Thyroid gland (tissue), 4 donors: Measurements from ENCODE around the gene SLC11A1. TPM values are rescaled to one million over a fixed set of nuclear protein-coding genes. Genes with fewer than 3 reads are reported as not detected.
A peak's percentile ranks its signal among the peaks of the same experiment; 100 is the strongest.

Source experiments
- DNase-seq, 2 donors: peaks; one replicate each; pipeline ENCODE4 v3.0.0-alpha.2; 2019
- H3K27ac ChIP-seq, 3 donors: fragments of 200-600 bp; sonication (generic); 1 replicate in 2 of 3; 2 replicates in 1 of 3; pipeline ENCODE4 v1.5.1; 2016 to 2019; ENCODE audit warnings: mild to moderate bottlenecking in 1 of 3, moderate library complexity in 1 of 3
- H3K27me3 ChIP-seq: fragments of 200-600 bp; sonication (generic); one replicate; pipeline ENCODE4 v1.5.1; 2019
- H3K36me3 ChIP-seq, 2 donors: fragments of 200-600 bp; sonication (generic); one replicate each; pipeline ENCODE4 v1.5.1; 2016 to 2019
- H3K4me1 ChIP-seq, 2 donors: fragments of 200-600 bp; sonication (generic); one replicate each; pipeline ENCODE4 v1.5.1; 2017 to 2019
- H3K4me3 ChIP-seq, 3 donors: fragments of 200-600 bp; sonication (generic); replicated peaks in 1 of 3; 1 replicate in 2 of 3; 2 replicates in 1 of 3; pipeline ENCODE4 v1.5.1; 2016; ENCODE audit warnings: mild to moderate bottlenecking in 1 of 3
- H3K9me3 ChIP-seq: fragments of 200-600 bp; sonication (generic); one replicate; pipeline ENCODE4 v1.5.1; 2017
- POLR2A ChIP-seq, 2 donors: fragments of 450-650 bp; IDR thresholded peaks; one replicate each; pipeline ENCODE4 v1.6.1; 2017; ENCODE audit warnings: antibody characterized with exemption in 2 of 2, mild to moderate bottlenecking in 2 of 2, moderate library complexity in 1 of 2
- WGBS, 2 donors: methylation state at CpG; one replicate each; pipeline ENCODE4 v1.1.5; 2017; 5-methylcytosine and 5-hydroxymethylcytosine counted together
- intact Hi-C: fragments of 100-400 bp; cut with DNase I; formaldehyde crosslinking; loops from one replicate; pipeline ENCODE4 v1.15.1; 2023
- total RNA-seq, 4 donors: library from RNA; depleted of rRNA; stranded (reverse); fragments of >200 nt; gene quantifications; one replicate each; pipeline ENCODE4 v1.2.3, GENCODE V29; 2016
- TF ChIP-seq, protein P1 (sequence below), 6 experiments: fragments of 200-600 bp in 3 of 6; fragments of 450-650 bp in 3 of 6; sonication (generic) in 3 of 6; IDR thresholded peaks; one replicate each; pipeline ENCODE4 v1.5.1; 2016 to 2019; ENCODE audit warnings: antibody characterized with exemption in 6 of 6, mild to moderate bottlenecking in 2 of 6, inconsistent platforms in 1 of 6, moderate library complexity in 1 of 6

The SLC11A1 gene
- total RNA-seq, 4 donors from 2014 or later = 1.7 to 14.5 (median 10.1) TPM

DNA sequence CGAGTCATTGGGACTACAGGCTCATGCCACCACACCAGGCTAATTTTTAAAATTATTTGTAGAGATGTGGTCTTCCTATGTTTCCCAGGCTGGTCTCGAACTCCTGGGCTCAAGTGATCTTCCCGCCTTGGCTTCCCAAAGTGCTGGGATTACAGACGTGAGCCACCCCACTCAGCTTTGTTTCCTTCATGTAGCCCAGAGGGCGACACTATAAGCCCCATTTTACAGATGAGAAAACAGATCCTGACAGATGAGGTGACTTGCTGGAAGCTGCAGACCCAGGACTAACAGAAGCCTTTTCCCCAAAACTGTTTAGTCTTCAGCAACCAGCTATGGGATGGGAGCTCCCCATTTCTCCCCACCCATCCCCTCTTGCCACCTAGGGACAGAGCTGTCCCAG, 10.4 kb downstream of the SLC11A1 start:
- H3K4me3 ChIP-seq = no peak overlapping the region
- H3K9me3 ChIP-seq = no peaks in the 10 kb centered on the region
- intact Hi-C loops = loop anchor here (5.0 kb wide), 2 partner anchors 90 to 115 kb away; no protein-coding TSS in a partner anchor
- no peaks in the 10 kb centered on the region for H3K36me3 ChIP-seq
- H3K4me1 ChIP-seq = peaks cover 9 to 20% of the 10 kb centered on the region in 2 donors
- no peak overlapping the region for H3K27ac ChIP-seq
- H3K27me3 ChIP-seq = no peaks in the 10 kb centered on the region
- DNase-seq = no peak
- TF ChIP-seq POLR2A (IDR thresholded peaks at IDR 0.05) = no peak
- TF ChIP-seq, protein P1, sequence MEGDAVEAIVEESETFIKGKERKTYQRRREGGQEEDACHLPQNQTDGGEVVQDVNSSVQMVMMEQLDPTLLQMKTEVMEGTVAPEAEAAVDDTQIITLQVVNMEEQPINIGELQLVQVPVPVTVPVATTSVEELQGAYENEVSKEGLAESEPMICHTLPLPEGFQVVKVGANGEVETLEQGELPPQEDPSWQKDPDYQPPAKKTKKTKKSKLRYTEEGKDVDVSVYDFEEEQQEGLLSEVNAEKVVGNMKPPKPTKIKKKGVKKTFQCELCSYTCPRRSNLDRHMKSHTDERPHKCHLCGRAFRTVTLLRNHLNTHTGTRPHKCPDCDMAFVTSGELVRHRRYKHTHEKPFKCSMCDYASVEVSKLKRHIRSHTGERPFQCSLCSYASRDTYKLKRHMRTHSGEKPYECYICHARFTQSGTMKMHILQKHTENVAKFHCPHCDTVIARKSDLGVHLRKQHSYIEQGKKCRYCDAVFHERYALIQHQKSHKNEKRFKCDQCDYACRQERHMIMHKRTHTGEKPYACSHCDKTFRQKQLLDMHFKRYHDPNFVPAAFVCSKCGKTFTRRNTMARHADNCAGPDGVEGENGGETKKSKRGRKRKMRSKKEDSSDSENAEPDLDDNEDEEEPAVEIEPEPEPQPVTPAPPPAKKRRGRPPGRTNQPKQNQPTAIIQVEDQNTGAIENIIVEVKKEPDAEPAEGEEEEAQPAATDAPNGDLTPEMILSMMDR (IDR thresholded peaks at IDR 0.05) = no peak
- 91 to 94% methylated on average over 5 of the region's 5 CpGs for WGBS, 2 donors

DNA sequence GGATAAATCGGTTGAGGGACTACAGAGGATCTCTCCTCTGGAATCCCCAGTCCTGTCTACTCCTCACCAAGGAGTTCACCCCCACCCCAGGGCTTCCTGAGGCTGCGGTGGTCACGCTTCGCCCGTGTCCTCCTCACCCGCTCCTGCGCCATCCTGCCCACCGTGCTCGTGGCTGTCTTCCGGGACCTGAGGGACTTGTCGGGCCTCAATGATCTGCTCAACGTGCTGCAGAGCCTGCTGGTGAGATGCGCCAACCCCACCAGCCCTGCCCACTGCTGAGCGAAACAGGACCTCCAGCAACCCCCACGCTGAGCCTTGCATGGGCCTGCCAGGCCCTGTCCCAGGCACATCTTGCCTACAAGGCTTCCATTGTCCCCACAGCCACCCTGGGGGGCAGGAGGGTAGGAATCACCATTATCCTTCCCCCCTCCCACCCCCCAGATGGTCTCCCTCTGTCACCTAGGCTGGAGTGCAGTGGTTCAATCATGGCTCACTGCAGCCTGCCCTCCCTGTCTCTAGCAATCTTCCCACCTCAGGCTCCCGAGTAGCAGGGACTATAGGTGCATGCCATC, 10.9 kb downstream of the SLC11A1 start:
- H3K27me3 ChIP-seq = no peaks in the 10 kb centered on the region
- WGBS, 2 donors = 79 to 87% methylated on average over 15 to 16 of the region's 16 CpGs
- H3K4me1 ChIP-seq = peaks cover 13 to 20% of the 10 kb centered on the region in 2 donors
- H3K9me3 ChIP-seq = no peaks in the 10 kb centered on the region
- no peak for DNase-seq
- H3K36me3 ChIP-seq = no peaks in the 10 kb centered on the region
- TF ChIP-seq, protein P1 (IDR thresholded peaks at IDR 0.05) = no peak
- no peak overlapping the region for H3K4me3 ChIP-seq
- H3K27ac ChIP-seq = no peak overlapping the region
- intact Hi-C loops = loop anchor here (5.0 kb wide), 2 partner anchors 91 to 116 kb away; no protein-coding TSS in a partner anchor

DNA sequence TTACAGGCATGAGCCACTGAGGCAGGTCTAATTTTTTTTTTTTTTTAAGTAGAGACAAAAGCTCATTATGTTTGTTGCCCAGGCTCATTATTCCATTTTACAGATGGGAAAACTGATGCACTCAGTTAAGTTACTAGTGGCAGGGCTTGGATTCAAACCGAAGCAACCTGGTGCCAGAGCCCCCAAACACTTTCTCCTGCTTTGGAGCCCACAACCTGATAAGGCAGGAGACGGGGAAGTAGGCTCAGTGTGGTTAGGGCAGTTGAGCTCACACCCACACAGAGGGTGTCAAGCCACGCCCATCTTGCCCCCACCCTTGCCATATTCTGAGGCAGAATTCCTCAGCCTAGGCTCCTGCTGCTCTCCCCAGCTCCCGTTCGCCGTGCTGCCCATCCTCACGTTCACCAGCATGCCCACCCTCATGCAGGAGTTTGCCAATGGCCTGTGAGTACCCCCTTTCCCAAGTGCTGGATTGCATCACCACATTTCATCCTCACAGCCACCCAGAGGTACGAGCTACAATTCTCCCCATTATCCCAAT, 11.7 kb downstream of the SLC11A1 start:
- TF ChIP-seq POLR2A (IDR thresholded peaks at IDR 0.05) = no peak
- TF ChIP-seq, protein P1 (IDR thresholded peaks at IDR 0.05) = no peak
- no peak overlapping the region for H3K27ac ChIP-seq
- H3K36me3 ChIP-seq = no peaks in the 10 kb centered on the region
- WGBS, 2 donors = 80 to 82% methylated on average over 7 to 8 of the region's 8 CpGs
- H3K9me3 ChIP-seq = no peaks in the 10 kb centered on the region
- H3K27me3 ChIP-seq = no peaks in the 10 kb centered on the region
- DNase-seq = no peak
- peaks cover 19 to 22% of the 10 kb centered on the region in 2 donors for H3K4me1 ChIP-seq
- intact Hi-C loops = loop anchor here (5.0 kb wide), 2 partner anchors 92 to 117 kb away; no protein-coding TSS in a partner anchor
- no peak overlapping the region for H3K4me3 ChIP-seq

DNA sequence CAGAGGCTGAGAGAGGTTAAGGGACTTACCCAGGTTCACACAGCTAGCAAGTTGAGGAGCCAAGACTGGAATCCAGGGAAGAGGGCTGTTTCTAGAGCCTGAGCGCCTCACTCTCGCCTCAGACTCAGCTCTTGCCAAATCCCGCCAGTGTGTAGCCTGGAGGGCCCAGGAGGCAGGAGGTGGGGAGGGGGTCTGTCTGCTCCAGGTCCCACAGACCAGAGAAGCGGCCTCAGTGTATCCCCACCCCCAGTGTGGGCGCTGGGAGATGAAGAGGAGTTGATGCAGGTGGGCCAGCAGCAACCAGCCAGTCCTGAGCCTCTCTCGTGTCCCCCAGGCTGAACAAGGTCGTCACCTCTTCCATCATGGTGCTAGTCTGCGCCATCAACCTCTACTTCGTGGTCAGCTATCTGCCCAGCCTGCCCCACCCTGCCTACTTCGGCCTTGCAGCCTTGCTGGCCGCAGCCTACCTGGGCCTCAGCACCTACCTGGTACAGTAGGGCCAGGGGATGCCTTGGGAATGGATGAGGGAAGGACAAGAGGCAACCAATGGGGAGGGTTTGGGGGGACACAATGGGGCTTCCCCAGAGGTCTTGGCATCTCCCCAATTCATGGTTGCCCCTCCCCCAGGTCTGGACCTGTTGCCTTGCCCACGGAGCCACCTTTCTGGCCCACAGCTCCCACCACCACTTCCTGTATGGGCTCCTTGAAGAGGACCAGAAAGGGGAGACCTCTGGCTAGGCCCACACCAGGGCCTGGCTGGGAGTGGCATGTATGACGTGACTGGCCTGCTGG, 12.4 kb downstream of the SLC11A1 start:
- DNase-seq = no peak
- H3K27ac ChIP-seq = peak overlapping the region in 1 of 3 donors; percentile 99
- intact Hi-C loops = loop anchor here (5.0 kb wide), 2 partner anchors 92 to 117 kb away; no protein-coding TSS in a partner anchor

More for the DNA sequence above, 12.4 kb downstream of the SLC11A1 start:
- WGBS, 2 donors = 91 to 94% methylated on average over 3 to 13 of the region's 13 CpGs
- TF ChIP-seq, protein P1 (IDR thresholded peaks at IDR 0.05) = no peak
- no peak for TF ChIP-seq POLR2A (IDR thresholded peaks at IDR 0.05)
- Histone ChIP-seq H3K36me3 (no peaks in the 10 kb centered on the region), H3K4me3 (no peak overlapping the region), H3K9me3 (no peaks in the 10 kb centered on the region), H3K4me1 (peaks cover 22 to 23% of the 10 kb centered on the region in 2 donors), H3K27me3 (no peaks in the 10 kb centered on the region)
